ENCODE results near the gene FUCA2.

GRCh38 chr6:143529095-143529494 is 17.6 kb upstream of the FUCA2 start:
- TF ChIP-seq EP300 (IDR thresholded peaks at IDR 0.05), result no peak
- TF ChIP-seq CTCF (IDR thresholded peaks at IDR 0.05), result no peak
